HCT116 (cell line): ENCODE measurements around the gene PLAC9.

Experiments used
- CBX3 ChIP-seq: IDR thresholded peaks from 2 replicates; pipeline ENCODE4 v1.6.1; 2012; ENCODE audit warnings: low read depth
- CTCF ChIP-seq, 3 experiments: fragments of 200-600 bp in 1 of 3; sonication (generic) in 1 of 3; IDR thresholded peaks in 2 of 3; conservative IDR thresholded peaks in 1 of 3; 2 replicates each; pipeline ENCODE4 v1.5.1; 2012 to 2017; ENCODE audit warnings: low read depth in 2 of 3, low read length in 2 of 3, antibody characterized with exemption in 1 of 3, borderline replicate concordance in 1 of 3, control low read depth in 1 of 3, mild to moderate bottlenecking in 1 of 3, mixed read lengths in 1 of 3, mixed run types in 1 of 3, moderate library complexity in 1 of 3; ENCODE audit not compliant: insufficient read depth in 1 of 3
- EGR1 ChIP-seq: IDR thresholded peaks from 2 replicates; pipeline ENCODE4 v1.6.1; 2012; ENCODE audit warnings: low read depth
- ELF1 ChIP-seq: IDR thresholded peaks from 2 replicates; pipeline ENCODE4 v1.6.1; 2012; ENCODE audit warnings: low read depth, borderline replicate concordance
- EZH2 ChIP-seq: fragments of 200-600 bp; sonication (generic); IDR thresholded peaks from 2 replicates; pipeline ENCODE4 v1.6.1; 2017; ENCODE audit warnings: antibody characterized with exemption, mixed run types
- EZH2phosphoT487 ChIP-seq: fragments of 200-600 bp; IDR thresholded peaks from 2 replicates; pipeline ENCODE4 v1.6.1; 2018; ENCODE audit warnings: antibody characterized with exemption, borderline replicate concordance
- MAX ChIP-seq: IDR thresholded peaks from 2 replicates; pipeline ENCODE4 v1.6.1; 2012
- POLR2A ChIP-seq: IDR thresholded peaks from 2 replicates; pipeline ENCODE4 v1.7.0; 2011; ENCODE audit warnings: borderline replicate concordance; ENCODE audit not compliant: insufficient read depth, insufficient read length; ENCODE audit errors: extremely low read depth
- POLR2AphosphoS5 ChIP-seq: IDR thresholded peaks from 2 replicates; pipeline ENCODE4 v1.6.1; 2011; ENCODE audit warnings: mild to moderate bottlenecking, low read depth, low read length, moderate library complexity
- ZBTB33 ChIP-seq: IDR thresholded peaks from 2 replicates; pipeline ENCODE4 v1.6.1; 2011; ENCODE audit warnings: mild to moderate bottlenecking, low read length, moderate library complexity; ENCODE audit not compliant: insufficient replicate concordance; ENCODE audit errors: extremely low read depth
- ZFX ChIP-seq: fragments of 450-650 bp; IDR thresholded peaks from 2 replicates; pipeline ENCODE4 v1.6.1; 2017

GRCh38 chr10:80122110-80122710, 10.3 kb upstream of the PLAC9 start:
- TF ChIP-seq CTCF (IDR thresholded peaks at IDR 0.05 in 2 of 3, conservative IDR thresholded peaks at IDR 0.05 in 1 of 3; ENCODE audit: borderline replicate concordance in 1 of 3, insufficient read depth in 1 of 3, low read depth in 2 of 3, low read length in 2 of 3) = no peak
- no peak for TF ChIP-seq CBX3
- TF ChIP-seq POLR2A = no peak
- TF ChIP-seq EZH2 = no peak
- TF ChIP-seq ZFX = no peak
- TF ChIP-seq EGR1 = no peak
- no peak for TF ChIP-seq POLR2AphosphoS5
- TF ChIP-seq ELF1 = no peak
- no peak for TF ChIP-seq ZBTB33
- TF ChIP-seq MAX = no peak
- no peak for TF ChIP-seq EZH2phosphoT487
